NCI-H345 (cell line): ENCODE data around the gene CINP.
A peak's percentile ranks its signal among the peaks of the same experiment; 100 is the strongest.
"Not testable (repeated sequence)": the region's sequence is repeated elsewhere in the genome, so short reads cannot be mapped to it uniquely, and the experiment has no call there.

Experiments used
- DNase-seq: peaks from one replicate; lab custom pipeline; 2025; lab: John Stamatoyannopoulos, UW

The CINP gene

GRCh38 chr14:102353126-102353619, 9.5 kb downstream of the CINP start:
- no peak for DNase-seq

DNA sequence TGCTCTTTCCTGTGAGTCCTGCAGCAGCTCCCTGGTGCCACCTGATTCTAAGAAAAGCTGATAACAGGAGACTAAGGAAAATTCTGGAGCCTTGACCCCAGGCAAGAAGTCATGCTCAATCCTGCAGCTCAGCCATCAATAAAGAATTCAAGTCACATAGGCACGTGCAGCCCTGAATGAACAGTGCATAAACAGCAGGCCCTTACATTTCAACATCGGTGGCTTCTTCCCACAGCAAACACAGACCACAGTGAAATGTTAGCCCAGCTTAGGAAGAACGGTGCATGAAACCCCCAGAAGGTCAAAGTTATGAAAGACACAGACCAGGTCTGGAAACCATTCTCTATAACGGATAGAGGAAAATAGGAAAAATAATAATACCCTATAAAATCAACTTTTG, 10.5 kb downstream of the CINP start:
- no peak for DNase-seq

DNA sequence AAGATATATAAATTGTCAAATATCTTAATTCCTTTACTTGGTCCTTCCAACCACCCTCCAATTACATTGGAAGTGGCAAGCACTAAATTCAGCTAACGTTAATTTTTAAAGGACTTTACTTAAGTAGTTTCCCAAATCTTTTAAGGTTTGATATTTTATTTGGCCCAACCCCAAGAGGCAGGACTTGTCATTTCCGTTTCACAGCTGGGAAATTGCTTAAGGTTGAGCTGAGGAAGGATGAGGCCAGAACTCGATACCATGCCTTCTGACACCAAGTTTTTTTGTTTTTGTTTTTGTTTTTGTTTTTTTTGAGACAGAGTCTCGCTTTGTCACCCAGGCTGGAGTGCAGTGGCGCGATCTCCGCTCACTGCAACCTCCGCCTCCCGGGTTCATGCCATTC, 11.1 kb downstream of the CINP start:
- DNase-seq = not testable (repeated sequence)

- no peak for DNase-seq
Measured at GRCh38 chr14:102351023-102351422, 11.7 kb downstream of the CINP start.

- DNase-seq = no peak
Measured at GRCh38 chr14:102348376-102348775, 14.3 kb downstream of the CINP start.

DNA sequence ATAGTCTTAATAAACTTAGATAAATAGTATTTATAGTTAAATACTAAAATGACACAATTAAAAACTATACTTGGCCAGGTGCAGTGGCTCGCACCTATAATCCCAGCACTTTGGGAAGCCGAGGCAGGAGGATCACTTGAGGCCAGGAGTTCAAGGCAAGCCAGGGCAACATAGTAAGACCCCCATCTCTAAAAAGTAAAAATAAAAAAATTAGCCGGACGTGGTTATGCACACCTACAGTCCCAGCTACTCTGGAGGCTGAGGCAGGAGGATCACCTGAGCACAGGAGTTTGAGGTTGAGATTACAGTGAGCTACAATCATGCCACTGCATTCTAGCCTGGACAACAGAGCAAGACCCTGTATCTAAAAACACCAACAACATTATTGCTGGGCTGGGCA, 16.0 kb downstream of the CINP start:
- no peak for DNase-seq

- no peak for DNase-seq
Measured at GRCh38 chr14:102345232-102345631, 17.5 kb downstream of the CINP start.

DNA sequence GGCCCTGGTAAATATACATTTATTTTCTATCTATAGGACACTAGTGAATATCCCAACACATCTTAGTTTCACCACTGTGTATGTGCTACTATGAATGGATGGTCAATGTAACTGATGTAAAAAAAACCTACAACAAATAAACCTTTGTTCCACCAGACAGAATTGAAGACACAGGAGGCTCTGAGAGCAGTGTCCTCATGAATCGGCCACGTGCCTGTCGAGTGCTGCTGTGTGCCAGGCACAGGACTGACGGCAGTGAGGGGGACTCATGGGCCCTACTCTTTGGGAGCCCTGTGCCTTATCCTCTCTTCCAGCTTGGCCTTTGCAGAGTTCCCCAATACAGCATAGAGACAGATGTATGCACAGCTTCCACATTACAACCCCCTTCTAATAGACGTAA, 18.2 kb downstream of the CINP start:
- DNase-seq = no peak

DNA sequence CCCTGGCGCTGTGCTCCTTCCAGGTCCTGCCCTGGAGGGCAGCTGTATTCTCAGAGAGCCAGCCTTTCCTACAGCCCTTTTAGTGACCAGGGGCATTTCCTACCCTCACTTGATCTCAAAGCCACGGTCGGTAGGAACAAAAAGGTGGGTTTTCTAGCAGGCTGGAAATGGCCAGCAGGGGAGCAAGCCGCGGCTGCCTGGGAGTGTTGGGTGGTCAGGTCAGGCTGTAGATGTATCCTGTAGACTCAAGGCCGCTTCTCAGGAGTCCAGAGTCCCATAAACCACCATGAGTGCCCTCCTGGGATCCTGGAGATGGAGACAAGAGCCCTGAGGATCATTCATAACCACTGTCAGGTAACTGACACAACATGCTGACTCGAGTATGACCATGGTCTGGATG, 18.6 kb downstream of the CINP start:
- DNase-seq = no peak

- DNase-seq = no peak
Measured at GRCh38 chr14:102342238-102342637, 20.5 kb downstream of the CINP start.

DNA sequence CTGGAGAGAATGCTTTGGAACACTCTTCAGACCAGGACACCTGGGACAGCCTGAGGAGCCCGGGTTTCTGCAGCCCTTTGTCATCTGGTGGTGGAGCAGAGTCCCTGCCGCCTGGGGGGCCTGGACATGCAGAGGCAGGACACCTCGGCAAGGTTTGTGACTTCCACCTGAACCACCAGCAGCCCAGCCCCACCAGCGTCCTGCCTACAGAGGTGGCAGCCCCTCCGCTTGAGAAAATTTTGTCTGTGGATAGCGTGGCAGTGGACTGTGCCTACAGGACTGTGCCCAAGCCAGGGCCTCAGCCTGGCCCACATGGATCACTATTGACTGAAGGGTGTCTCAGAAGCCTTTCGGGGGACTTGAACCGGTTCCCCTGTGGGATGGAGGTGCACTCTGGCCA, 21.1 kb downstream of the CINP start:
- no peak for DNase-seq

DNA sequence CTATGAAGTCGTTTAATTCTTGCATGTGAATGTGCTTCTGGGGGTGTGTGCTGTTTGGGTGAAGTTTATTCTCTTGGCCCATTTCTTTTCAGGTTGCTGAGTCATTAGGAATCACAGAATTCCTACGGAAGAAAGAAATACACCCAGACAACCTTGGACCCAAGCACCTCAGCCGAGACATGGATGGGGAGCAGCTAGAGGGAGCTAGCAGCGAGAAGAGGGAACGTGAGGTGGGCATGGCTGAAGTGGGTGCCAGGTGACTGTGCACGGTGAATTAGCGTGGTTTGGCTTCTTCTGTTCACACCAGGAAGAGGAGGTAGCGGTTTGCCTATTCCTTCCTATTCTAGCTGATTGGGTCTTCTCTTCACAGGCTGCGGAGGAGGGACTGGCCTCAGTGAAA, 24.0 kb downstream of the CINP start:
- no peak for DNase-seq

DNA sequence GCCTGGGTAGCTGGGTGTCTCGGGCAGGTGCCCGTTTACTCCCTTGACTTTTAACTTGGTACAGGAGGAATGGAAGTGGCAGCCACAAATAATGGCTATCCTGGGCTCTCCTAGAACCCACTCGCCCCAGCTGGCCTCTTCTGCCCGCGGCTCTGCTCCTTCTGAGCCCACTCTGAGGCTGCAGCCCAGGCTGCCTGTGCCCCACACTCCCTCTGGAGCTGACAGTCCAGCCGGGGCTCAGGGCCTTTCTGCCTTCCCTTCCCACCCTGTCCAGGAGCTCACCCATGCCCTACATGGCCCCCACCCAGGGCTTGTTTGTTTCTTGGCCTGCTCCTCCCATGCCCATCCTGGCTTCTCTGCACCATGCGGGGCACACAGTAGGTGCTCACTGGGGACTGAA, 27.5 kb downstream of the CINP start:
- no peak for DNase-seq

DNA sequence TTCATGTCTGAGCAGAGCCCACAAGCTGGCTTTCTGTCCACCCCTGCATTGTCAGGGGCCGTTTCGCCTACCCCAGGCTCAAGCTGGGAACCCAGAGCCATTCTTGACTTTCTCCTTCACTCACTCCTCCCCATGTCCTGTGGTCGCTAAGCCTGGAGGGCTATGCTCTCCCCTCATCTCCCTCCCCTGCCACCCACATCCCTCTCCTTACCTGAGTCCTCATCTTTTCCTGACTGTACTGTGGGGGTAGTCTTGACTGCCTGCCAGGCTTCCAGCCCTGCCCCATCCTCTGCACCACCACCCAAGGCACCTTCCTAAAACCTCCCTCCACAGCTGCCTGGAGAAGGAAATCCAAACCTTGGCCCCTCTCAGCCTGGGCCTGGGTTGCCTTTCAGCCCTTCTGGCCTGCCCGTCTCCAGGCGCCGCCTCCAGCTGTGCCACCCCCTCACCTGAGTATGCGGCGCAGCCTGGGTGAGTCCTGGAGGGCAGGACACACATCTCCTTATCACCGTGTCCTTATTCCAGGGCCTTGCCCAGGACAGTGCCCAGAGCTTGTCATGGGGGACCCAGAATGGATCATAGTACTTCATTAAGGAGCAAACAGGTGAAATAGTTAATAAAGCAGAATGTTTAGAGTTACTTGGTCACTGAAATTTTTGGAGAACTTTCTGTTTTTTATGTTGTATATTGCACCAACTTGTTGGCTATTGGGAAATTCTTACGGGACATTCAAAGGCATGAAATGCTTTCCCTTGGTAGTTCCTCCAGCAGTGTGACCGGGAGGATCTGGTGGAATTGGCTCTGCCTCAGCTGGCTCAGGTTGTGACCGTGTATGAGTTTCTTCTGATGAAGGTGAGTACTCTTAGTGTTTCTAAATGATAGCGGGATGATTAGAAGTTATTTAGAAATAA, 28.6 kb downstream of the CINP start:
- no peak for DNase-seq

DNA sequence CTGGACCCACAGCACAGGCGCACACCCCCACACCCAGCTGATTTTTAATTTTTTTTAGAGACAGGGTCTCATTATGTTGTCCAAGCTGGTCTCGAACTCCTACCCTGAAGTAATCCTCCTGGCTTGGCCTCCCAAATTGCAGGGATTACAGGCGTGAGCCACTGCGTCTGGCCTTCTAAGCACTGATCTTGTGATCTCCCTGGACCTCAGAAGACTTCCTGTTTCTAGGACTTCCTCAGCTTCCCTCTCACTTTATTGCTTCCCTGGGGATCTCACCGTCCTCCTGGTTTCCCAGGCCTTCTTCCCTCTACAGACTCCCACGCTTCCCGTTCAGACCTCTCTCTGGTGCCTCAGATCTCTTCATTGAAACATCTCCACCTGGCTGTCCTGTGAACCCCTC, 29.3 kb downstream of the CINP start:
- no peak for DNase-seq

GRCh38 chr14:102330806-102331205, 31.9 kb downstream of the CINP start:
- no peak for DNase-seq

GRCh38 chr14:102329381-102329780, 33.3 kb downstream of the CINP start:
- DNase-seq = not testable (repeated sequence)

DNA sequence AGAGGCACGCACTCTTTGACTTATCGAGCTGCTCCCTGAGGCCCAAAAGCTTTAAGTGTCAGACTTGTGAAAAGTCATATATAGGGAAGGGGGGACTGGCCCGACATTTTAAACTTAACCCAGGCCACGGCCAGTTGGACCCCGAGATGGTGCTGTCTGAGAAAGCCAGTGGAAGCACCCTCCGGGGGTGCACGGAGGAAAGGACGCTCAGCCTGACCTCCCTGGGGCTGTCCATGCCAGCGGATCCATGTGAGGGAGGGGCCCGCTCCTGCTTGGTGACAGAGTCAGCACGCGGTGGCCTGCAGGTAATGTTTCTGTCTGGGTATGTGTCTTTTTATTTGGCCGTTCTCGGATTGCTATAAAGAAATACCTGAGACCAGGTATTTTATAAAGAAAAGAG, 36.1 kb downstream of the CINP start:
- DNase-seq = no peak

- no peak for DNase-seq
Measured at GRCh38 chr14:102325791-102326345, 36.8 kb downstream of the CINP start.

GRCh38 chr14:102323102-102323501, 39.6 kb downstream of the CINP start:
- peak; percentile 40 for DNase-seq

DNA sequence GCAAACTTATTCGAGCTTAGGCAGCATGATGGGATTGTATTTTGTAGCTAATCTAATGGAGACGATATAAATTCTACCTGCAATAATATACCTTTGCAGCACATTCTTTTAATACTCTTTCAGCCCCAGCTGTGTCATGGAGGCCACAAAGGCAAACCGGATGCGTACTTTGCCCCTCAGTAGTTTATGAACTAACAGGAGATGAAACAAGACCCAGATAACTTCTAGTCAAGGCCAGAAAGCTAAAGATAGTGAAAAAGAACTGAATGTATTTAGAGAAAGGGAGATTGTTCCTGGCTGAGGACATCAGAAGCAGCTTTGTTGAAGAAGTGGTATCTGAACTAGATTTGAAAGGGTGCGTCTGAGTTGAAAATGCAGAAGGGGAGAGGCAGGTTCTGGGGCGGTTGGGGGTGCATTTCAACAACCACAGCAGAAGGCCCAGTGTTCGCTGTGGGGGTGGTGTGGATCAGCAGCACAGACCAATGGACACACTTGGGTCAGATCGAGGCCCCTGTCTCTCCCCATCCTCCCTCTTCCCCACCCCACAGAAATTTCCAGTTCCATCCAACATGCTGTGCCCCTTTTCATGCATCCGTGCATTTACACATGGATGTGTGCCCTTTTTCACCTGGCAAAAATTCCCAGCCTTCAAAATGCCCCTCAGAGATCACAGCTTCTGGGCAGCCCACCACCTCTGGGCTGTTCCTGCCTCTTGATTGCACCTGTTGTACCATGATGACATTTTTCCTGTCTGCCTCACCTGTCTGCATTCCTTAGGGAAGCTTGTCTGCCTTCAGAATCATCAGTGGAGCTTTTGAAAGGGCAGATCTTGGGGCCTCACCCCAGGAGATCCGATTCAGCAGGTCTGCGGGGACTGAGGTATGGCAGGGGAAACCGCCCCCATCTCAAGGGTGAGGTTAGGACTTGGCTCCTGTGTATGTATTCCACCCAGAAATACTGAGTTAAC, 41.0 kb downstream of the CINP start:
- DNase-seq = no peak

GRCh38 chr14:102320671-102321455, 41.8 kb downstream of the CINP start:
- no peak for DNase-seq
